Activated naive CD4-positive, alpha-beta T cell treated with anti-CD3 and anti-CD28 coated beads, Interleukin-2, amount 50 U/mL, for 24 hours (primary cell): Measurements from ENCODE around the gene PPP6R1.

Experiments used
- H3K27ac Mint-ChIP-seq: one replicate; pipeline ENCODE4 v1.8.0; 2021; ENCODE audit warnings: mild to moderate bottlenecking, mixed read lengths
- H3K27me3 Mint-ChIP-seq: one replicate; pipeline ENCODE4 v1.8.0; 2021; ENCODE audit warnings: mixed read lengths
- H3K36me3 Mint-ChIP-seq: one replicate; pipeline ENCODE4 v1.8.0; 2021; ENCODE audit warnings: mixed read lengths
- H3K4me1 Mint-ChIP-seq: one replicate; pipeline ENCODE4 v1.8.0; 2021; ENCODE audit warnings: mixed read lengths
- H3K4me3 Mint-ChIP-seq: one replicate; pipeline ENCODE4 v1.8.0; 2021; ENCODE audit warnings: mild to moderate bottlenecking, mixed read lengths
- H3K9me3 Mint-ChIP-seq: one replicate; pipeline ENCODE4 v1.8.0; 2021; ENCODE audit warnings: mixed read lengths

PPP6R1 gene

DNA sequence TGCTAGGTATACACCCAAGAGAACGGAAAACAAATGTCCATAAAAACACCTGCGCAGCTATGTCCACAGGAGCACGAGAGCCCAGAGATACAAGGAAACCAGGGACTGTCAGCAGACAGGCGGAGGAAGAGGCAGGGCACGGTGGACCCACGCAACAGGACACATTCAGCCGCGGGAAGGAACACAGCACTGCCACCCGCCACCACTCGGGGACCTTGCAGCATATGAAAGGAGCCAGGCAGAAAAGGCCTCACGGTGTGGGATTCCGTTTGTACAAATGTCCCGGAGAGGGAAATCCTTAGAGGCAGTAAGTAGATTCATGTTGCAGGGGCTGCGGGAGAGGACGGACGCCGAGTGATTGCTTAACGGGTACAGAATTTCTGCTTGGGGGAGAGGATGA lies 13.3 kb upstream of the PPP6R1 start:
- Mint-ChIP-seq H3K36me3 (peaks cover 26% of the 10 kb centered on the region), H3K27ac (no peak overlapping the region), H3K4me1 (peaks cover 3% of the 10 kb centered on the region), H3K4me3 (no peak overlapping the region), H3K27me3 (no peaks in the 10 kb centered on the region), H3K9me3 (no peaks in the 10 kb centered on the region)

GRCh38 chr19:55270172-55270942 lies 11.5 kb upstream of the PPP6R1 start:
- H3K4me1 Mint-ChIP-seq, result peaks cover 8% of the 10 kb centered on the region
- H3K27me3 Mint-ChIP-seq, result no peaks in the 10 kb centered on the region
- peaks cover 25% of the 10 kb centered on the region for H3K36me3 Mint-ChIP-seq
- no peak overlapping the region for H3K4me3 Mint-ChIP-seq
- H3K27ac Mint-ChIP-seq, result no peak overlapping the region
- no peaks in the 10 kb centered on the region for H3K9me3 Mint-ChIP-seq

GRCh38 chr19:55269299-55269698 lies 10.5 kb upstream of the PPP6R1 start:
- Mint-ChIP-seq H3K4me3 (no peak overlapping the region), H3K9me3 (no peaks in the 10 kb centered on the region), H3K27me3 (no peaks in the 10 kb centered on the region), H3K4me1 (peaks cover 8% of the 10 kb centered on the region), H3K27ac (peak overlapping the region; percentile 24), H3K36me3 (peaks cover 25% of the 10 kb centered on the region)

- H3K4me3 Mint-ChIP-seq, result no peak overlapping the region
- peaks cover 5% of the 10 kb centered on the region for H3K4me1 Mint-ChIP-seq
- H3K27ac Mint-ChIP-seq, result no peak overlapping the region
- no peaks in the 10 kb centered on the region for H3K27me3 Mint-ChIP-seq
- no peaks in the 10 kb centered on the region for H3K9me3 Mint-ChIP-seq
- H3K36me3 Mint-ChIP-seq, result peaks cover 18% of the 10 kb centered on the region
Observed at GRCh38 chr19:55266840-55267239, 8.0 kb upstream of the PPP6R1 start.

GRCh38 chr19:55266404-55266803 lies 7.6 kb upstream of the PPP6R1 start:
- Mint-ChIP-seq H3K27me3 (no peaks in the 10 kb centered on the region), H3K4me1 (peaks cover 5% of the 10 kb centered on the region), H3K36me3 (peaks cover 16% of the 10 kb centered on the region), H3K4me3 (no peak overlapping the region), H3K9me3 (no peaks in the 10 kb centered on the region), H3K27ac (no peak overlapping the region)

DNA sequence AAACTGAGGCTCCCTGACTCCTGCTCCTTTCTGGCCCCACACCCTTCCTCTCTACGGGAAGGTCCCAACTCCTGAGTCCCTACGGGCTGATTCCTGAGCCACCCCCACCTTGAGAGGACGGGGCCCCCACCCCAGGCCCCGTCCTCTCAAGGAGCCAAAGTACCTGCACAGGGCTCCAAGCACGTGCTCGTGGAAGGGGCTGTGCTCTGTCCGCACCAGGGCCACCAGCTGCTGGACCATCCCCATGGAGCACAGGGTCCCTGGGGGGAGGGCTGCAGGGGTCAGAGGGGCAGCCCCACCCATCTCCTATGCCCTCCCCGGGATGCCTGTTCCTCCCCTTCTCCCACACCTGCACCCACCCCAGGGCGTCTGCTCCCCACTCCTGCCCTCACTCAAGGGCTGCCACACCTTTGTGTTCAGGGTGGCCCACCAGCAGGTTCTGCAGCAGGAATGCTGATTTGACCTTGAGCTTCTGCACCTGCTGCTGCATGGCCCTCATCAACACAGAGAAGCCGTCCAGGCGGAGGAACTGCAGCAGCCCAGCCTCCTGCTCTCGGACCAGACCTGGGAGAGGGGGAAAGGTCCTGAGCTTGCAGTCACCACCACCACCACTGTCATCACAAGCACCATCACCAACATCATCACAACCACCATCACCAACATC lies 7.0 kb upstream of the PPP6R1 start:
- H3K27ac Mint-ChIP-seq, result no peak overlapping the region
- H3K4me3 Mint-ChIP-seq, result no peak overlapping the region
- H3K36me3 Mint-ChIP-seq, result peaks cover 16% of the 10 kb centered on the region
- no peaks in the 10 kb centered on the region for H3K27me3 Mint-ChIP-seq
- no peaks in the 10 kb centered on the region for H3K9me3 Mint-ChIP-seq
- peaks cover 5% of the 10 kb centered on the region for H3K4me1 Mint-ChIP-seq

DNA sequence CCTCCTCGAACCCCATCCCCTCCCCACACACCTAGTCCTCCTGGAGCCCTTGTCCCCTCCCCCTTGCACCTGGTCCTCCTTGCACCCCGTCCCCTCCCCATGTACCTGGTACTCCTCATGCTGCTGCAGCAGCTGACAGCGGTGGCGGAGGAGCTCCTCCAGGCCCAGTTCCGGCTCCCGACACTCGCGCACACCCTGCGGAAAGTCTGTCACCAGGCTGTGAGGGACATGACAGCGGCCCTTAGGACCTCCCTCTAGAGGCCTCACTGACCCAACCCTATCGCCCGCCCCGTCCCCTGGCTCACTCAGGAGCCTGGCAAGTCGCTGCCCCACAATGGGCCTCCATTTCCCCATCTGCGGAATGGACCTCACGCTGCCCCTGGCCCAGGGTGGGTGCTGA lies 6.4 kb upstream of the PPP6R1 start:
- H3K36me3 Mint-ChIP-seq, result peaks cover 13% of the 10 kb centered on the region
- no peak overlapping the region for H3K27ac Mint-ChIP-seq
- H3K9me3 Mint-ChIP-seq, result no peaks in the 10 kb centered on the region
- H3K4me1 Mint-ChIP-seq, result peaks cover 10% of the 10 kb centered on the region
- no peaks in the 10 kb centered on the region for H3K27me3 Mint-ChIP-seq
- no peak overlapping the region for H3K4me3 Mint-ChIP-seq

DNA sequence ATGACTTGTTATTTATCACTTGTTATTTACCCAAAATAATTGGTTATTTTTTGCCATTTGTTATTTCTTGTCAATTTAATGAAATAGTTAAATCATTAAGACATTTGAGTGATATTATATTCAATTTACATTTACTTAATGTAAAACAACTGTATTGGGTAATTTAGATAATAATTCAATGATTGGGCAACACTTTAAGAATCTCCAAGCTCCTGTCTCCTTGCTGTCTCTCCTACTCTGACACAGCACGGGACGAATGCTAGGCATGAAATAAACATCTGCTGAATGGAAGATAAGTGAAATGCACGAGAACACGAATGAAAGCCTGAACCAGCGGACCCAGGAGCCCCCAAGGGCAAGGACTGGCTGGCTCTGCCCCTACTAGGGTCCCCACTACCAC lies 5.7 kb upstream of the PPP6R1 start:
- no peaks in the 10 kb centered on the region for H3K27me3 Mint-ChIP-seq
- peaks cover 13% of the 10 kb centered on the region for H3K36me3 Mint-ChIP-seq
- H3K4me3 Mint-ChIP-seq, result no peak overlapping the region
- peaks cover 12% of the 10 kb centered on the region for H3K4me1 Mint-ChIP-seq
- H3K9me3 Mint-ChIP-seq, result no peaks in the 10 kb centered on the region
- no peak overlapping the region for H3K27ac Mint-ChIP-seq

- Mint-ChIP-seq H3K27me3 (no peaks in the 10 kb centered on the region), H3K27ac (peak overlapping the region; percentile 79), H3K36me3 (peaks cover 8% of the 10 kb centered on the region), H3K4me1 (peaks cover 17% of the 10 kb centered on the region), H3K4me3 (no peak overlapping the region), H3K9me3 (no peaks in the 10 kb centered on the region)
Observed at GRCh38 chr19:55262359-55262758, 3.5 kb upstream of the PPP6R1 start.

GRCh38 chr19:55261671-55262126 lies 2.9 kb upstream of the PPP6R1 start:
- no peaks in the 10 kb centered on the region for H3K27me3 Mint-ChIP-seq
- H3K36me3 Mint-ChIP-seq, result peaks cover 8% of the 10 kb centered on the region
- no peaks in the 10 kb centered on the region for H3K9me3 Mint-ChIP-seq
- no peak overlapping the region for H3K4me3 Mint-ChIP-seq
- no peak overlapping the region for H3K27ac Mint-ChIP-seq
- H3K4me1 Mint-ChIP-seq, result peaks cover 23% of the 10 kb centered on the region

DNA sequence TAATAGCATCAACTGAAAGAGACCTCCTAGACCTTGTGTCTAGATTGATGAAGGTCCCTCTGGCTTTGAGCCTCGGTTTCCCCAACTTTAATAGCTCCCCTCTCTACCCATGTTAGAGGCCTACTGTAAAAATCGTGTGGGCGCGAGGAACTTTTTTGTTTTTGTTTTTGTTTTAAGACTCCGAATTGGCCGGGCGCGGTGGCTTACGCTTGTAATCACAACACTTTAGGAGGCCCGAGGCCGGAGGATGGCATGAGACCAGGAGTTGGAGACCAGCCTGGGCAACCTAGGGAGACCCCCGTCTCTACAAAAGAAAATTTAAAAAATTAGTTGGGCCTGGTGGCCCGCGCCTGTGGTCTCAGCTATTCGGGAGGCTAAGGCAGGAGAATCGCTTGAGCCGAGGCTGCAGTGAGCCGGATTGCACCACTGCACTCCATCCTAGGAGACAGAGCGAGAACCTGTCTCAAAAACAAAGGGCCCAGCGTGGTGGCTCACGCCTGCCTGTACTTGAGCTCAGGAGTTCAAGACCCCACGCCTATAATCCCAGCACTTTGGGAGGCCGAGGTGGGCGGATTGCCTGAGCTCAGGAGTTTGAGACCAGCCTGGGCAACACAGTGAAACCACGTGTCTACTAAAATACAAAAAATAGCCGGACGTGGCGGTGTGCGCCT lies 858 bp upstream of the PPP6R1 start:
- Mint-ChIP-seq H3K9me3 (no peaks in the 10 kb centered on the region), H3K4me3 (peak overlapping the region; percentile 96), H3K4me1 (peaks cover 34% of the 10 kb centered on the region), H3K36me3 (peaks cover 7% of the 10 kb centered on the region), H3K27ac (peak overlapping the region; percentile 97), H3K27me3 (no peaks in the 10 kb centered on the region)

- no peaks in the 10 kb centered on the region for H3K27me3 Mint-ChIP-seq
- H3K9me3 Mint-ChIP-seq, result no peaks in the 10 kb centered on the region
- peaks cover 11% of the 10 kb centered on the region for H3K36me3 Mint-ChIP-seq
- no peak overlapping the region for H3K27ac Mint-ChIP-seq
- peak overlapping the region; percentile 96 for H3K4me3 Mint-ChIP-seq
- peaks cover 44% of the 10 kb centered on the region for H3K4me1 Mint-ChIP-seq
Observed at GRCh38 chr19:55258476-55258827, 365 bp downstream of the PPP6R1 start.

DNA sequence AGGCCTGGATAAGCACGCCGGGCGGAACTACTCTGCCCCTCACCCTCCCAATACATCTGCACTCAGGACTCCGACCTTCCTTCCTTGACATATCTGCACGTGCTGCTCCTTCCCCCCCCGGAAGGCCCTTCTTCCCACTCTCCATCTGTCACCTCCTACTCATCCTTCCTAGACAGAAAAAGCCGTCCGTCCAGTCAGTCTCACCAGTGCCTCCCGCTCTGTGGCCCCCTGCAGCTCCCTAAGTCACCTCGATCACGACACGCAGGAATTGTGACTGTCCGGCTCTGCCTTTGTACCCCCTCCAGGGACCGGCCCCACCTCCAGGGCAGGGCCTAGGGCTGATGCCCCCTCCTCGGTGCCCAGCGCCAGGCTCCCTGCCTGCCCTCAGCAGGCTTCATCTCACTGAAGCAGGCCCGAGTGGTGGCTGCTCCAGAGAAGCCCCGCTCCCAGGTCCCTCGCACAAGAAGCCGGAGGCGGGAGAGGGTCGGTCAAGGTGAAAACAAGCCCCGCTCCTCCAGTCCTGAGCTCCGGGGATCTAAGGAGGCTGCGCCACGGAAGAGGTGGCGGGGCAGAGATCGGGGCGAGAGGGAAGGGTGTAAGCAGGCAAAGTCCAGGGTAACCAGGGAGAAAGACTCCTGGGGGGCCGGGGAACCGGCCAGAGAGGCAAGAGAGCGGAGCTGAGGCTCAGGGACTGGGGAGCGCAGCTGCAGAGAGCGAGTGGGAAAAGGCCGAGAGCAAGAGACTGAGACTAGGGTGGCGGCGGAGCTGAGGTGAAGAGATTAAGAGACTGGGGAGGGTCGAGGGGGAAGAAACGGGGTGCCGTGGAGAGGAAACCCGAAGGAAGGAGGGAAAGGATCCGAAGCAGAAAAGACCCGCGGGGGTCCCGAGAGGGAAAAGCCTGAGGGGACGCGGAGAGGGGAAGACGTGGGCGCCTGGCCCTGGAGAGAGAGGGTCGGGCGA lies 1.1 kb downstream of the PPP6R1 start:
- Mint-ChIP-seq H3K27me3 (no peaks in the 10 kb centered on the region), H3K9me3 (no peaks in the 10 kb centered on the region), H3K36me3 (peaks cover 11% of the 10 kb centered on the region), H3K4me1 (peaks cover 47% of the 10 kb centered on the region), H3K27ac (peak overlapping the region; percentile 98), H3K4me3 (peak overlapping the region; percentile 97)

DNA sequence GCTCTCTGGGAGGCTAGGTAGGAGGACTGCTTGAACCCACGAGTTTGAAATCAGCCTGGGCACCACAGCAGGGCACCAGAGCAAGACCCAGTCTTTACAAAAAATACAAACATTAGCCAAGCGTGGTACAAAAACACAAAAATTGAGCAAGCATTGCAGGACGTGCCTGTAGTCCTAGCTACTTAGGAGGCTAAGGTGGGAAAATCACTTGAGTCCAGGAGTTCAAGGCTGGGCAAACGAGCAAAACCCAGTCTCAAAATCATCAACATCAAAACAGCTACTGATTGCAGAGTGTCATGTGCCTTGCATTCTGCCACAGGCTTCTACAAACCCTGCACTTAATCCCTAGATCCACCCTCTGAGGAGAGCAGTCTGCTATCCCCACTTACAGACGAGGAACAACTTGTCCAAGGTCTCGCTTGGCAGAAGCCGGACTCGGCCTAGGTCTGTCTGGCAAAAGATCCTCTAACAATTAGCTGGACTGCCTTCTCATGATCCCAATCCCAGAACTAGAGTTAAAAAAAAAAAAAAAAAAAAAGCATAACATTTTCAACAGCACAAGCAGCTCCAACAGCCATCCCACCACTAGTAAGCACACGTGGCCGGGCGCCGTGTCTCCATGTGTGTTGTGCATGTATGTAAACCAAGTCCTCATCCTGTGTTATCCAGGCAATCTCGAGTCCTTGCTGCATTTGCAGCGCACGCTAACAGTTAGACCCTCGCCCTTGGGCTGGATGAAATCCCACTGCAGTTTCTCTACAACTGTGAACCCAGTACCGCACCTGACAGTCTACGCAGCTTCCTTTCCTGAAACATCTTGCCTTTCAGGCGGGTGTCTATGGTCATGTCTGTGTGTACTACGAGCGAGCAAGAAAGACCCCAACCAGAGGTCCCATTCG lies 2.0 kb downstream of the PPP6R1 start:
- peak overlapping the region; percentile 98 for H3K27ac Mint-ChIP-seq
- peaks cover 9% of the 10 kb centered on the region for H3K36me3 Mint-ChIP-seq
- H3K4me1 Mint-ChIP-seq, result peaks cover 52% of the 10 kb centered on the region
- peak overlapping the region; percentile 97 for H3K4me3 Mint-ChIP-seq
- H3K9me3 Mint-ChIP-seq, result no peaks in the 10 kb centered on the region
- no peaks in the 10 kb centered on the region for H3K27me3 Mint-ChIP-seq
